Neutrophil (primary cell): ENCODE measurements around the gene BCR.

ENCODE experiments used
- H3K27ac ChIP-seq: fragments of 200-600 bp; sonication (generic); 2 replicates; pipeline ENCODE4 v1.5.1; 2016; ENCODE audit warnings: mild to moderate bottlenecking, moderate library complexity
- H3K27me3 ChIP-seq: fragments of 200-600 bp; sonication (generic); 2 replicates; pipeline ENCODE4 v1.6.0; 2016; ENCODE audit warnings: mild to moderate bottlenecking
- H3K36me3 ChIP-seq: fragments of 200-600 bp; sonication (generic); 2 replicates; pipeline ENCODE4 v1.5.1; 2017
- H3K4me1 ChIP-seq, 2 experiments: fragments of 200-600 bp in 1 of 2; sonication (generic) in 1 of 2; 1 replicate in 1 of 2; 2 replicates in 1 of 2; pipeline versions ENCODE4 v1.5.1 to v1.6.1; 2013 to 2016; ENCODE audit warnings: low read depth in 1 of 2, low read length in 1 of 2, mild to moderate bottlenecking in 1 of 2, moderate library complexity in 1 of 2; ENCODE audit not compliant: control insufficient read depth in 1 of 2, insufficient read depth in 1 of 2
- H3K4me3 ChIP-seq, 2 experiments: fragments of 200-600 bp in 1 of 2; sonication (generic) in 1 of 2; 1 replicate in 1 of 2; 2 replicates in 1 of 2; pipeline ENCODE4 v1.5.1; 2013 to 2016; ENCODE audit warnings: low read depth in 1 of 2, low read length in 1 of 2, mild to moderate bottlenecking in 1 of 2, moderate library complexity in 1 of 2
- H3K9me3 ChIP-seq: fragments of 200-600 bp; sonication (generic); 2 replicates; pipeline ENCODE4 v1.5.1; 2016
- CTCF ChIP-seq: fragments of 200-600 bp; sonication (generic); IDR thresholded peaks from 2 replicates; pipeline ENCODE4 v1.5.1; 2016; ENCODE audit warnings: antibody characterized with exemption

The BCR gene

GRCh38 chr22:23239429-23239828 lies 59.1 kb downstream of the BCR start:
- Histone ChIP-seq H3K36me3 (no peaks in the 10 kb centered on the region), H3K27ac (no peak overlapping the region), H3K9me3 (no peaks in the 10 kb centered on the region), H3K4me3 (no peak overlapping the region), H3K27me3 (no peaks in the 10 kb centered on the region), H3K4me1 (peaks cover 16% of the 10 kb centered on the region in 2 experiments)
- no peak for TF ChIP-seq CTCF

GRCh38 chr22:23240639-23241389 lies 60.5 kb downstream of the BCR start:
- Histone ChIP-seq H3K27me3 (no peaks in the 10 kb centered on the region), H3K4me1 (peaks cover 28 to 30% of the 10 kb centered on the region in 2 experiments), H3K9me3 (no peaks in the 10 kb centered on the region), H3K36me3 (no peaks in the 10 kb centered on the region), H3K27ac (peak overlapping the region; percentile 63), H3K4me3 (no peak overlapping the region)
- TF ChIP-seq CTCF: no peak

DNA sequence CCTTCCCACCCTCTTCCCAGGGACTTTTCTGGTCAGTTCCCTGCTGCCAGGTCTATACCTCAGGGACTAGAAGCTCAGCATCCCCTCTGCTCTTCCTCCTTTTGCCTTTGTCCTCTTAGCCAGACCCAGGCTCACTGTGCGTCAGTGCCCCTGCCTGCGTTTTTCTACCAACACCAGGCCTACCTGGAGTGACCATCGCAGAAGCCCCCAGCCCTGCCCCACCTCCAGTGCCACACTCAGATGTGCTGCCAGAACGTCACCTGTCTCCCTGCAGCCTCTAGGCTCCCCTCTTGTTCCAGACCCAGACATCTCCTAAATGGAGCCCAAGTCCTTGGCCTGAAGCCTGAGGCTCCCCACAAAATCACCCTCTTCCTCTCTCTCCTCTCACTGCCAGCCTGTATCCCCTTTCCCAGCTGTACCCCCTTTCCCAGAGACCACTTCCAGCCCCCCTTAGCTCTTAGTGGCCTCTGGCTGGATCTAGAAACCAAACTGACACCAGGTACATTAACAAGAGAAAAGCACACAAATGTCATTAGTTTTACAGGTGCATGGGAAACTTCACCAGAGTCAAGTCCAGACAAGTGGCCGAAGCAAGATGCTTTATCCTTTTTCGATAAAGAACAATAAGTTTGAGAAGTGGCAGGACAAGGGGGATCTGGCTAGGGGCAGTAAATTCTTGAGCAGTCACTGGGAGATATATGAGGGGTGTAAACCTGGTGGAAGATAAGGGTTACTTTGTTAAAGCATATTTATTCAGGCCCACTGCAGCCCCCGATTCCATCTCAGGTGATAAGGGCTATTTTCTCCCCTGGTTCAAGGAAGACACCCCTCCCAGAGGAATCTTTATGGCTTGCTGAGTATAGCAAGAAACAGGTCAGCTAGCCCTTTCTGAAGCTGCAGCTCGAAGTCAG lies 61.5 kb downstream of the BCR start:
- no peaks in the 10 kb centered on the region for H3K27me3 ChIP-seq
- H3K4me1 ChIP-seq: peaks cover 37 to 39% of the 10 kb centered on the region in 2 experiments
- no peak for TF ChIP-seq CTCF
- H3K9me3 ChIP-seq: no peaks in the 10 kb centered on the region
- no peak overlapping the region for H3K4me3 ChIP-seq
- no peaks in the 10 kb centered on the region for H3K36me3 ChIP-seq
- H3K27ac ChIP-seq: peak overlapping the region; percentile 63

- no peaks in the 10 kb centered on the region for H3K36me3 ChIP-seq
- H3K9me3 ChIP-seq: no peaks in the 10 kb centered on the region
- H3K4me3 ChIP-seq: no peak overlapping the region
- H3K27ac ChIP-seq: no peak overlapping the region
- peaks cover 43 to 46% of the 10 kb centered on the region in 2 experiments for H3K4me1 ChIP-seq
- TF ChIP-seq CTCF: no peak
- H3K27me3 ChIP-seq: no peaks in the 10 kb centered on the region
Observed at GRCh38 chr22:23242473-23243001, 62.2 kb downstream of the BCR start.

DNA sequence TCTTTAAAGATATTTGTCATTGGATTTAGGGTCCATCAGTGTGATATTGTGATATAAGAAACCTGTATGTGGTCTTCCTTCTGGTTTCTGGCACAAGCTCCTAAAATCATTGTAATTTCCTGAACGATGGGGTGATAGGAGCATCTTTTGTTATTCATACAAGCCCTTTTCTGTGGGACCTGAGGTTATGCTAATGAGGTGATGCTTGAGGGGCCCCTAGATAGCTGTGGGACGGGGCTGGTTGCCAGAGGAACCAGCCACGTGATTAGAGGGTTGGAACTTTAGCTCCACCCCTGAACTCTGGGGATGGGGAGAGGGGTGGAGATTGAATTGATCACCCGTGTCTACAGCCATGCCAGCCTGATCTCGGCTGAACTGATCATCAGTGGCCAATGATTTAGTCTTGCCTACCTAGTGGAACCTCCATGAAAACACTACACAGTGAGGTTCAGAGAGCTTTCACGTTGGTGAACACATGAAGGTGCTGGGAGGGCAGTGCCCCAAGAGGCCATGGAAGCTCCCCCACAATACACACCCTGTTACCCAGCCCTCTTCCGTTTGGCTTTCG lies 62.8 kb downstream of the BCR start:
- Histone ChIP-seq H3K27ac (no peak overlapping the region), H3K36me3 (no peaks in the 10 kb centered on the region), H3K4me3 (no peak overlapping the region), H3K4me1 (peaks cover 49 to 51% of the 10 kb centered on the region in 2 experiments), H3K9me3 (no peaks in the 10 kb centered on the region), H3K27me3 (no peaks in the 10 kb centered on the region)
- TF ChIP-seq CTCF: no peak
